GM10266 (cell line): ENCODE measurements around the gene SUPT6H.

ENCODE experiments used
- DNase-seq: peaks from one replicate; pipeline ENCODE4 v3.0.0; 2012; ENCODE audit errors: extremely low spot score
- TF ChIP-seq, protein P1 (sequence below): IDR thresholded peaks from 2 replicates; pipeline ENCODE4 v1.5.1; 2012; ENCODE audit warnings: mild to moderate bottlenecking, low read depth; ENCODE audit not compliant: control insufficient read depth, insufficient read depth; ENCODE audit errors: missing control alignments

The SUPT6H gene

GRCh38 chr17:28745786-28746411 is 83.9 kb downstream of the SUPT6H start:
- TF ChIP-seq, protein P1, sequence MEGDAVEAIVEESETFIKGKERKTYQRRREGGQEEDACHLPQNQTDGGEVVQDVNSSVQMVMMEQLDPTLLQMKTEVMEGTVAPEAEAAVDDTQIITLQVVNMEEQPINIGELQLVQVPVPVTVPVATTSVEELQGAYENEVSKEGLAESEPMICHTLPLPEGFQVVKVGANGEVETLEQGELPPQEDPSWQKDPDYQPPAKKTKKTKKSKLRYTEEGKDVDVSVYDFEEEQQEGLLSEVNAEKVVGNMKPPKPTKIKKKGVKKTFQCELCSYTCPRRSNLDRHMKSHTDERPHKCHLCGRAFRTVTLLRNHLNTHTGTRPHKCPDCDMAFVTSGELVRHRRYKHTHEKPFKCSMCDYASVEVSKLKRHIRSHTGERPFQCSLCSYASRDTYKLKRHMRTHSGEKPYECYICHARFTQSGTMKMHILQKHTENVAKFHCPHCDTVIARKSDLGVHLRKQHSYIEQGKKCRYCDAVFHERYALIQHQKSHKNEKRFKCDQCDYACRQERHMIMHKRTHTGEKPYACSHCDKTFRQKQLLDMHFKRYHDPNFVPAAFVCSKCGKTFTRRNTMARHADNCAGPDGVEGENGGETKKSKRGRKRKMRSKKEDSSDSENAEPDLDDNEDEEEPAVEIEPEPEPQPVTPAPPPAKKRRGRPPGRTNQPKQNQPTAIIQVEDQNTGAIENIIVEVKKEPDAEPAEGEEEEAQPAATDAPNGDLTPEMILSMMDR, result no peak
- DNase-seq, result no peak

- TF ChIP-seq, protein P1, result no peak
- DNase-seq, result no peak
These were observed 84.6 kb downstream of the SUPT6H start for GRCh38 chr17:28746611-28747050.

- DNase-seq, result no peak
- TF ChIP-seq, protein P1, result no peak
These were observed 85.2 kb downstream of the SUPT6H start for GRCh38 chr17:28747051-28747691.

GRCh38 chr17:28747801-28748750 is 86.1 kb downstream of the SUPT6H start:
- TF ChIP-seq, protein P1, result no peak
- no peak for DNase-seq

DNA sequence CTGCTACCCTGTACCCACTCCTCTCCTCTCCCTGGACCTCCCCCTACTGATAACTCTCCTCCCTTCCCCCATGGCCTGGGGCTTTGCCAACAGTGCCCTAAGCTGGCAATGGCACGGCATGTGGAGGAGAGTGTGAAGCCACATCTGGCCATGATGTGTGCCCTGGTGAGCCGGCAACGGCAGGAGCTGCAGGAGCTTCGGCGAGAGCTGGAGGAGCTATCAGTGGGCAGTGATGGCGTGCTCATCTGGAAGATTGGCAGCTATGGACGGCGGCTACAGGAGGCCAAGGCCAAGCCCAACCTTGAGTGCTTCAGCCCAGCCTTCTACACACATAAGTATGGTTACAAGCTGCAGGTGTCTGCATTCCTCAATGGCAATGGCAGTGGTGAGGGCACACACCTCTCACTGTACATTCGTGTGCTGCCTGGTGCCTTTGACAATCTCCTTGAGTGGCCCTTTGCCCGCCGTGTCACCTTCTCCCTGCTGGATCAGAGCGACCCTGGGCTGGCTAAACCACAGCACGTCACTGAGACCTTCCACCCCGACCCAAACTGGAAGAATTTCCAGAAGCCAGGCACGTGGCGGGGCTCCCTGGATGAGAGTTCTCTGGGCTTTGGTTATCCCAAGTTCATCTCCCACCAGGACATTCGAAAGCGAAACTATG is 87.0 kb downstream of the SUPT6H start:
- DNase-seq, result no peak
- TF ChIP-seq, protein P1, result no peak

DNA sequence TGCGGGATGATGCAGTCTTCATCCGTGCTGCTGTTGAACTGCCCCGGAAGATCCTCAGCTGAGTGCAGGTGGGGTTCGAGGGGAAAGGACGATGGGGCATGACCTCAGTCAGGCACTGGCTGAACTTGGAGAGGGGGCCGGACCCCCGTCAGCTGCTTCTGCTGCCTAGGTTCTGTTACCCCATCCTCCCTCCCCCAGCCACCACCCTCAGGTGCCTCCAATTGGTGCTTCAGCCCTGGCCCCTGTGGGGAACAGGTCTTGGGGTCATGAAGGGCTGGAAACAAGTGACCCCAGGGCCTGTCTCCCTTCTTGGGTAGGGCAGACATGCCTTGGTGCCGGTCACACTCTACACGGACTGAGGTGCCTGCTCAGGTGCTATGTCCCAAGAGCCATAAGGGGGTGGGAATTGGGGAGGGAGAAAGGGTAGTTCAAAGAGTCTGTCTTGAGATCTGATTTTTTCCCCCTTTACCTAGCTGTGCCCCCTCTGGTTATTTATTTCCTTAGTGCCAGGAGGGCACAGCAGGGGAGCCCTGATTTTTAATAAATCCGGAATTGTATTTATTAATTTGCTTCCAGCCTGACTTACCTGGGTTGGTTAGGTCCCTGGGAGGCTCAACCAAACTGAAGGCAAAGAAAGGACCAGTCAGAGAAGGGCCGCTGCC is 87.6 kb downstream of the SUPT6H start:
- TF ChIP-seq, protein P1, result no peak
- DNase-seq, result no peak
